ENCODE measurements around the gene IFT88.

Gene IFT88

GRCh38 chr13:20567881-20568528 is 1.0 kb downstream of the IFT88 start:
- no peak for DNase-seq

- DNase-seq: no peak
Measured at GRCh38 chr13:20570517-20570916, 3.6 kb downstream of the IFT88 start.

- no peak for DNase-seq
Measured at GRCh38 chr13:20571676-20572075, 4.7 kb downstream of the IFT88 start.

- no peak for DNase-seq
Measured at GRCh38 chr13:20573186-20573585, 6.2 kb downstream of the IFT88 start.

GRCh38 chr13:20573636-20574035 is 6.7 kb downstream of the IFT88 start:
- DNase-seq: no peak

- no peak for DNase-seq
Measured at GRCh38 chr13:20579191-20579590, 12.2 kb downstream of the IFT88 start.

GRCh38 chr13:20580257-20580656 is 13.3 kb downstream of the IFT88 start:
- no peak for DNase-seq

GRCh38 chr13:20582026-20582425 is 15.1 kb downstream of the IFT88 start:
- no peak for DNase-seq

GRCh38 chr13:20583803-20584293 is 16.9 kb downstream of the IFT88 start:
- DNase-seq: no peak

GRCh38 chr13:20585371-20585770 is 18.4 kb downstream of the IFT88 start:
- DNase-seq: no peak

GRCh38 chr13:20588529-20589110 is 21.7 kb downstream of the IFT88 start:
- DNase-seq: no peak

GRCh38 chr13:20590561-20590960 is 23.6 kb downstream of the IFT88 start:
- no peak for DNase-seq

GRCh38 chr13:20592606-20593005 is 25.6 kb downstream of the IFT88 start:
- no peak for DNase-seq

- DNase-seq: no peak
Measured at GRCh38 chr13:20594280-20594679, 27.3 kb downstream of the IFT88 start.

GRCh38 chr13:20607015-20607414 is 40.1 kb downstream of the IFT88 start:
- DNase-seq: no peak

GRCh38 chr13:20608438-20609020 is 41.6 kb downstream of the IFT88 start:
- DNase-seq: no peak

GRCh38 chr13:20609145-20609544 is 42.2 kb downstream of the IFT88 start:
- no peak for DNase-seq

- DNase-seq: no peak
Measured at GRCh38 chr13:20610006-20610405, 43.0 kb downstream of the IFT88 start.

GRCh38 chr13:20616059-20616797 is 49.3 kb downstream of the IFT88 start:
- DNase-seq: no peak

GRCh38 chr13:20623000-20623399 is 56.0 kb downstream of the IFT88 start:
- DNase-seq: no peak

GRCh38 chr13:20624213-20624612 is 57.3 kb downstream of the IFT88 start:
- DNase-seq: no peak

- DNase-seq: no peak
Measured at GRCh38 chr13:20633802-20634201, 66.8 kb downstream of the IFT88 start.

- DNase-seq: no peak
Measured at GRCh38 chr13:20636079-20636478, 69.1 kb downstream of the IFT88 start.

- DNase-seq: no peak
Measured at GRCh38 chr13:20637811-20638210, 70.9 kb downstream of the IFT88 start.

Data from activated effector memory CD4-positive, alpha-beta T cell treated with anti-CD3 and anti-CD28 coated beads, Interleukin-2, amount 50 U/mL, for 16 hours (primary cell).